Heart left ventricle (tissue), 16 donors: Measurements from ENCODE around the gene OR13C2. TPM values are rescaled to one million over a fixed set of nuclear protein-coding genes. Genes with fewer than 3 reads are reported as not detected.
"Not testable (repeated sequence)": the region's sequence is repeated elsewhere in the genome, so short reads cannot be mapped to it uniquely, and the experiment has no call there.

Experiments used
- ATAC-seq, 4 donors: fragments of 200-7000 bp; cut with Tn5 transposase; one replicate each; pipeline ENCODE4 v1.9.1; 2020 to 2022; ENCODE audit warnings: moderate library complexity in 4 of 4, mild to moderate bottlenecking in 3 of 4, moderate number of reproducible peaks in 1 of 4
- DNase-seq, 5 donors: peaks; one replicate each; pipeline ENCODE4 v3.0.0-alpha.2; 2020
- H3K27ac ChIP-seq, 12 donors: fragments of 200-600 bp; sonication (generic) in 4 of 12; one replicate each; pipeline versions ENCODE4 v1.5.0 to v1.8.0; 2016 to 2022; ENCODE audit warnings: mild to moderate bottlenecking in 2 of 12
- H3K27me3 ChIP-seq, 9 donors: fragments of 200-600 bp; sonication (generic) in 2 of 9; one replicate each; pipeline versions ENCODE4 v1.5.1 to v1.8.0; 2016 to 2022; ENCODE audit warnings: mild to moderate bottlenecking in 3 of 9
- H3K36me3 ChIP-seq, 9 donors: fragments of 200-600 bp; sonication (generic) in 2 of 9; one replicate each; pipeline versions ENCODE4 v1.5.0 to v1.8.0; 2018 to 2022; ENCODE audit warnings: mild to moderate bottlenecking in 2 of 9
- H3K4me1 ChIP-seq, 12 donors: fragments of 200-600 bp; sonication (generic) in 4 of 12; one replicate each; pipeline versions ENCODE4 v1.5.0 to v1.8.0; 2016 to 2022; ENCODE audit warnings: mild to moderate bottlenecking in 3 of 12
- H3K4me3 ChIP-seq, 12 donors: fragments of 200-600 bp; sonication (generic) in 4 of 12; one replicate each; pipeline versions ENCODE4 v1.5.0 to v1.8.0; 2017 to 2022; ENCODE audit warnings: mild to moderate bottlenecking in 9 of 12, moderate library complexity in 4 of 12
- H3K9me3 ChIP-seq, 12 donors: fragments of 200-600 bp; sonication (generic) in 4 of 12; one replicate each; pipeline versions ENCODE4 v1.5.0 to v1.8.0; 2016 to 2022; ENCODE audit warnings: mild to moderate bottlenecking in 1 of 12
- POLR2A ChIP-seq, 2 donors: fragments of 450-650 bp; IDR thresholded peaks; one replicate each; pipeline ENCODE4 v1.6.1; 2017; ENCODE audit warnings: antibody characterized with exemption in 2 of 2, mild to moderate bottlenecking in 2 of 2, moderate library complexity in 2 of 2
- WGBS, 4 donors: extraction: QIAGEN DNeasy Blood & Tissue Kit in 2 of 4; methylation state at CpG; one replicate each; pipeline versions ENCODE4 v1.1.5 to v1.1.7; 2013 to 2018; 5-methylcytosine and 5-hydroxymethylcytosine counted together
- intact Hi-C, 10 donors: fragments of 100-400 bp; cut with DNase I; formaldehyde crosslinking; loops; one replicate each; pipeline versions ENCODE4 v1.11.1 to v1.14.2; 2022
- long read RNA-seq, 3 donors: library from polyadenylated mRNA; unstranded; transcript quantifications; one replicate each; pipeline ENCODE4 v2.0.0, GENCODE V29; 2020 to 2021
- polyA plus RNA-seq, 2 donors: library from polyadenylated mRNA; stranded (reverse); fragments of 200-250 nt; gene quantifications; one replicate each; pipeline ENCODE4 v1.2.3, GENCODE V29; 2013
- total RNA-seq, 9 donors: library from RNA; depleted of rRNA in 2 of 9; stranded (reverse); fragments of >200 nt in 2 of 9; fragmentation: NEBNext Ultra II Directional in 3 of 9; extraction: Animal tissue kit (Norgen Biotek cat#: 25700) in 3 of 9; gene quantifications; one replicate each; pipeline versions ENCODE4 v1.1.0 to v1.2.4, GENCODE V29; 2016 to 2023
- TF ChIP-seq, protein P1 (sequence below), 12 donors: fragments of 200-600 bp; sonication (generic) in 4 of 12; IDR thresholded peaks; one replicate each; pipeline versions ENCODE4 v1.5.0 to v1.8.0; 2018 to 2022; ENCODE audit warnings: antibody characterized with exemption in 12 of 12, mild to moderate bottlenecking in 5 of 12
- donor health status: ischemic (EF 13 %, LVEDD 7.1; RV severe dilation, severe dysfunction).
- donor health status: healthy with polysubstance abuse.
- donor health status: DM: no; HTN: yes; CAD: no.
- donor health status: DM: no; HTN: no; CAD: no.
- donor health status: ischemic (EF 25% LVEDD 6.9; RV normal size, moderate dysfunction).
- donor health status: ischemic (EF 25% LVEDD 5.7; RV mildly dilated, moderate dysfunction).
- donor health status: healthy.
- donor health status: DM: yes; HTN: yes; CAD: no.
- donor health status: ischemic (EF 35%, LVEDD 5.7; RV mildly dilated, moderate dysfunction).
- donor health status: nonischemic (EF 11% LVEDD 7.7; RV severe dilation, severe dysfunction).
- donor health status: DM: yes; HTN: yes; CAD: no.
- donor health status: PGD.
- donor health status: ischemic (EF 29% LVEDD 5.4; RV normal size, mild dysfunction).
- donor health status: nonischemic (EF 23%, LVEDD 6.1; RV moderate dilation, normal function).

OR13C2 gene
- total RNA-seq, result under 1 TPM in 1 of 9 donors, not detected in 8; 0.25 TPM
- polyA plus RNA-seq, result not detected
- long read RNA-seq, donor 1, result 0 reads
- long read RNA-seq, donor 2, result 0 reads
- long read RNA-seq, donor 3, result 0 reads

- H3K27me3 ChIP-seq, result not testable (repeated sequence)
- WGBS, 4 donors, result 53 to 59% (median 56%) methylated on average over 1 of the region's 1 CpG
Observed at GRCh38 chr9:104605527-104605926, at the start of gene OR13C2. Gene OR13C2 (minus strand): TSS chr9:104605627. CDS start chr9:104605627, 0 bp downstream.

GRCh38 chr9:104635456-104635855 is 30.0 kb upstream of the OR13C2 start:
- Histone ChIP-seq H3K4me1 (no peaks in the 10 kb centered on the region), H3K4me3 (no peak overlapping the region), H3K27ac (no peak overlapping the region), H3K36me3 (no peaks in the 10 kb centered on the region), H3K9me3 (peaks cover 0 to 32% (median 14%) of the 10 kb centered on the region in 12 donors), H3K27me3 (no peaks in the 10 kb centered on the region)
- no peak for DNase-seq
- no peak for ATAC-seq
- intact Hi-C loops, result no loop called here
- TF ChIP-seq, protein P1, sequence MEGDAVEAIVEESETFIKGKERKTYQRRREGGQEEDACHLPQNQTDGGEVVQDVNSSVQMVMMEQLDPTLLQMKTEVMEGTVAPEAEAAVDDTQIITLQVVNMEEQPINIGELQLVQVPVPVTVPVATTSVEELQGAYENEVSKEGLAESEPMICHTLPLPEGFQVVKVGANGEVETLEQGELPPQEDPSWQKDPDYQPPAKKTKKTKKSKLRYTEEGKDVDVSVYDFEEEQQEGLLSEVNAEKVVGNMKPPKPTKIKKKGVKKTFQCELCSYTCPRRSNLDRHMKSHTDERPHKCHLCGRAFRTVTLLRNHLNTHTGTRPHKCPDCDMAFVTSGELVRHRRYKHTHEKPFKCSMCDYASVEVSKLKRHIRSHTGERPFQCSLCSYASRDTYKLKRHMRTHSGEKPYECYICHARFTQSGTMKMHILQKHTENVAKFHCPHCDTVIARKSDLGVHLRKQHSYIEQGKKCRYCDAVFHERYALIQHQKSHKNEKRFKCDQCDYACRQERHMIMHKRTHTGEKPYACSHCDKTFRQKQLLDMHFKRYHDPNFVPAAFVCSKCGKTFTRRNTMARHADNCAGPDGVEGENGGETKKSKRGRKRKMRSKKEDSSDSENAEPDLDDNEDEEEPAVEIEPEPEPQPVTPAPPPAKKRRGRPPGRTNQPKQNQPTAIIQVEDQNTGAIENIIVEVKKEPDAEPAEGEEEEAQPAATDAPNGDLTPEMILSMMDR (IDR thresholded peaks at IDR 0.05), result no peak
- TF ChIP-seq POLR2A (IDR thresholded peaks at IDR 0.05), result no peak

More at GRCh38 chr9:104605527-104605926, at the start of gene OR13C2:
- DNase-seq, H3K4me3 ChIP-seq, ATAC-seq, H3K9me3 ChIP-seq, H3K27ac ChIP-seq, intact Hi-C loops, H3K36me3 ChIP-seq, H3K4me1 ChIP-seq: not testable (repeated sequence)

- WGBS, 4 donors, result 92 to 95% (median 93%) methylated on average over 24 to 30 of the region's 30 CpGs
- no peak for DNase-seq
- TF ChIP-seq, protein P1 (IDR thresholded peaks at IDR 0.05), result no peak
- no peak for TF ChIP-seq POLR2A (IDR thresholded peaks at IDR 0.05)
- H3K27me3 ChIP-seq, result no peaks in the 10 kb centered on the region
- ATAC-seq, result no peak
- no peaks in the 10 kb centered on the region for H3K4me1 ChIP-seq
- H3K9me3 ChIP-seq, result peaks cover 0 to 18% (median 6%) of the 10 kb centered on the region in 12 donors
- intact Hi-C loops, result no loop called here
- H3K27ac ChIP-seq, result no peak overlapping the region
- H3K36me3 ChIP-seq, result no peaks in the 10 kb centered on the region
- no peak overlapping the region for H3K4me3 ChIP-seq
Observed at GRCh38 chr9:104633976-104634520, 28.6 kb upstream of the OR13C2 start.

DNA sequence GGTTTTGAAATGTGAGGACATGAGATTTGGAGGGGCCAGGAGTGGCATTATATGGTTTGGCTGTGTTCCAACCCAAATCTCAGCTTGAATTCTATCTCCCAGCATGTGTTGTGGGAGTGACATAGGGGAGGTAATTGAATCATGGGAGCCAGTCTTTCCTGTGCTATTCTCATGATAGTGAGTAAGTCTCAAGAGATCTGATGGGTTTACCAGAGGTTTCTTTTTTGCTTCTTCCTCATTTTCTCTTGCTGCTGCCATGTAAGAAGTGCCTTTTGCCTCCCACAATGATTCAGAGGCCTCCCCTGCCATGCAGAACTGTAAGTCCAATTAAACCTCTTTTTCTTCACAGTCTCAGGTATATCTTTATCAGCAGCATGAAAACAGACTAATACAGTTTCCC is 20.5 kb upstream of the OR13C2 start:
- H3K4me3 ChIP-seq, ATAC-seq: not testable (repeated sequence)

DNA sequence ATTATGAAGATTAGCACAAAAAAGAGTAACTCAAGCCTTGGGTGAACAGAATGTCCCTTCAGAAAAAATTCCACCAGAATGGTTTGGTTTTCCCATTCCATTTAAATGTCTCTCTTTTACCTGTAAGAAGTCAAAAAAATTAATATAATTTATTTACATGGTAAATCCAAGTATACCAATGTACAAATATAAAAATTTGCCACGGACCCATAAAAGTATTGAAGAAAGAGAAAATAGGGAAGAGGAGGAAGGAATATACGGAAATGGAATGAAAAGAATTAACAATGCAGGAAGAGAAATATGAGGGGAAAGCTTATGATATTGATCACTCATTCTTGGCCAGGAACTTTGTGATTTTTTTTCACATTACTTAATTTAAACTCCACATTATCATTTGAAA is 12.7 kb upstream of the OR13C2 start, which contains the start of gene OR13C9:
TSS of gene OR13C9 (minus strand) at position 101 of the 400 bp plus-strand sequence. CDS start at position 101, 0 bp downstream.
- H3K27me3 ChIP-seq, result no peaks in the 10 kb centered on the region
- 56 to 80% (median 69%) methylated on average over 2 of the region's 2 CpGs for WGBS, 4 donors
- intact Hi-C loops, result no loop called here
- ATAC-seq, result no peak
- TF ChIP-seq, protein P1 (IDR thresholded peaks at IDR 0.05), result no peak
- no peak for TF ChIP-seq POLR2A (IDR thresholded peaks at IDR 0.05)
- no peak within 1 kb of the TSS for H3K4me3 ChIP-seq
- H3K36me3 ChIP-seq, result no peaks in the 10 kb centered on the region
- no peak for DNase-seq
- peaks cover 0 to 7% (median 0%) of the 10 kb centered on the region in 12 donors for H3K9me3 ChIP-seq
- H3K27ac ChIP-seq, result no peak within 1 kb of the TSS
- H3K4me1 ChIP-seq, result no peaks in the 10 kb centered on the region

More for the DNA sequence above, 20.5 kb upstream of the OR13C2 start:
- H3K27me3 ChIP-seq, H3K27ac ChIP-seq, intact Hi-C loops, H3K4me1 ChIP-seq, H3K9me3 ChIP-seq, DNase-seq, H3K36me3 ChIP-seq: not testable (repeated sequence)
